SKM-1 (cell line): ENCODE measurements around the gene CHPF2.

Experiments used
- DNase-seq: peaks from one replicate; lab custom pipeline; 2025; ENCODE audit not compliant: unreplicated experiment; lab: John Stamatoyannopoulos, UW

The CHPF2 gene

GRCh38 chr7:151232091-151232916, at the start of gene CHPF2:
Gene CHPF2, plus strand, starts transcription at chr7:151232483. Its CDS starts 1,529 bp downstream, at chr7:151234012.
- DNase-seq = peak; percentile 20

GRCh38 chr7:151185762-151186639, 46.3 kb upstream of the CHPF2 start:
- DNase-seq = no peak

- no peak for DNase-seq
Observed at GRCh38 chr7:151186640-151187408, 45.5 kb upstream of the CHPF2 start, which contains the start of gene ASB10. Gene ASB10, minus strand, starts transcription at chr7:151187250. Its CDS starts 120 bp downstream, at chr7:151187130.

- no peak for DNase-seq
Observed at GRCh38 chr7:151187409-151188251, 44.7 kb upstream of the CHPF2 start.

GRCh38 chr7:151188252-151188542, 44.1 kb upstream of the CHPF2 start:
- no peak for DNase-seq

GRCh38 chr7:151189038-151189437, 43.2 kb upstream of the CHPF2 start:
- DNase-seq = no peak

GRCh38 chr7:151191544-151191943, 40.7 kb upstream of the CHPF2 start:
- no peak for DNase-seq

GRCh38 chr7:151192002-151192539, 40.2 kb upstream of the CHPF2 start:
- no peak for DNase-seq

GRCh38 chr7:151193203-151193978, 38.9 kb upstream of the CHPF2 start:
- DNase-seq = no peak

GRCh38 chr7:151194188-151194587, 38.1 kb upstream of the CHPF2 start:
- DNase-seq = no peak

GRCh38 chr7:151195616-151196450, 36.5 kb upstream of the CHPF2 start:
- DNase-seq = no peak

- DNase-seq = no peak
Observed at GRCh38 chr7:151197932-151198331, 34.4 kb upstream of the CHPF2 start.

GRCh38 chr7:151198945-151199848, 33.1 kb upstream of the CHPF2 start:
- DNase-seq = no peak

GRCh38 chr7:151201344-151201743, 30.9 kb upstream of the CHPF2 start:
- DNase-seq = no peak

- no peak for DNase-seq
Observed at GRCh38 chr7:151201751-151202150, 30.5 kb upstream of the CHPF2 start.

- DNase-seq = no peak
Observed at GRCh38 chr7:151202836-151203235, 29.4 kb upstream of the CHPF2 start.

GRCh38 chr7:151204383-151205032, 27.8 kb upstream of the CHPF2 start:
- DNase-seq = no peak
